Neural progenitor cell (in vitro differentiated cells): ENCODE data around the gene PPP2R3C. TPM values are rescaled to one million over a fixed set of nuclear protein-coding genes. Genes with fewer than 3 reads are reported as not detected.
"Not testable (repeated sequence)": the region's sequence is repeated elsewhere in the genome, so short reads cannot be mapped to it uniquely, and the experiment has no call there.

ENCODE experiments used
- DNase-seq: peaks from one replicate; pipeline ENCODE4 v3.0.0-alpha.2; 2016; ENCODE audit warnings: low spot score
- H2AFZ ChIP-seq: fragments of 200-600 bp; sonication (generic); replicated peaks from 2 replicates; pipeline ENCODE4 v1.6.1; 2016; ENCODE audit warnings: antibody characterized with exemption
- H3F3A ChIP-seq: fragments of 200-600 bp; sonication (generic); 2 replicates; pipeline ENCODE4 v1.6.1; 2016; ENCODE audit warnings: antibody characterized with exemption, low read depth
- H3K27ac ChIP-seq: fragments of 200-600 bp; sonication (generic); 2 replicates; pipeline ENCODE4 v1.5.1; 2016; ENCODE audit warnings: mild to moderate bottlenecking
- H3K27me3 ChIP-seq: fragments of 200-600 bp; sonication (generic); 2 replicates; pipeline ENCODE4 v1.6.1; 2016; ENCODE audit warnings: mild to moderate bottlenecking, moderate library complexity
- H3K36me3 ChIP-seq: fragments of 200-600 bp; sonication (generic); 2 replicates; pipeline ENCODE4 v1.5.1; 2016
- H3K4me1 ChIP-seq: fragments of 200-600 bp; sonication (generic); 2 replicates; pipeline ENCODE4 v1.6.1; 2016; ENCODE audit warnings: mixed run types
- H3K4me2 ChIP-seq: fragments of 200-600 bp; sonication (generic); 2 replicates; pipeline ENCODE4 v1.6.1; 2016
- H3K4me3 ChIP-seq: fragments of 200-600 bp; sonication (generic); 2 replicates; pipeline ENCODE4 v1.5.1; 2016
- H3K79me2 ChIP-seq: fragments of 200-600 bp; sonication (generic); 2 replicates; pipeline ENCODE4 v1.6.1; 2016; ENCODE audit warnings: low read depth
- H3K9ac ChIP-seq: fragments of 200-600 bp; sonication (generic); 2 replicates; pipeline ENCODE4 v1.6.1; 2016
- H3K9me3 ChIP-seq: fragments of 200-600 bp; sonication (generic); 2 replicates; pipeline ENCODE4 v1.5.1; 2016; ENCODE audit warnings: low read depth
- H4K20me1 ChIP-seq: fragments of 200-600 bp; sonication (generic); 2 replicates; pipeline ENCODE4 v1.6.1; 2016; ENCODE audit warnings: low read depth
- H3K27ac Mint-ChIP-seq: 3 replicates; pipeline ENCODE4 v1.8.0; 2021; ENCODE audit warnings: mixed read lengths
- H3K27me3 Mint-ChIP-seq: 2 replicates; pipeline ENCODE4 v1.8.0; 2022; ENCODE audit warnings: low read depth, mild to moderate bottlenecking, inconsistent platforms, moderate library complexity, mixed read lengths; ENCODE audit not compliant: insufficient read depth
- H3K36me3 Mint-ChIP-seq: 3 replicates; pipeline ENCODE4 v1.8.0; 2021; ENCODE audit warnings: mixed read lengths
- H3K4me1 Mint-ChIP-seq: 3 replicates; pipeline ENCODE4 v1.8.0; 2021; ENCODE audit warnings: mixed read lengths
- H3K4me3 Mint-ChIP-seq: 3 replicates; pipeline ENCODE4 v1.8.0; 2021; ENCODE audit warnings: mild to moderate bottlenecking, moderate library complexity, mixed read lengths
- H3K9me3 Mint-ChIP-seq: 3 replicates; pipeline ENCODE4 v1.8.0; 2020; ENCODE audit warnings: mixed read lengths
- CTCF ChIP-seq: fragments of 200-600 bp; sonication (generic); IDR thresholded peaks from 2 replicates; pipeline ENCODE4 v1.5.1; 2017; ENCODE audit warnings: antibody characterized with exemption, mild to moderate bottlenecking
- EZH2 ChIP-seq: fragments of 200-600 bp; sonication (generic); IDR thresholded peaks from 2 replicates; pipeline ENCODE4 v1.6.1; 2017; ENCODE audit warnings: antibody characterized with exemption, mild to moderate bottlenecking, moderate library complexity
- EZH2phosphoT487 ChIP-seq: fragments of 200-600 bp; sonication (generic); IDR thresholded peaks from 2 replicates; pipeline ENCODE4 v1.6.1; 2017; ENCODE audit warnings: antibody characterized with exemption
- total RNA-seq: library from RNA; depleted of rRNA; stranded (reverse); fragments of >200 nt; gene quantifications from 2 replicates; pipeline ENCODE4 v1.2.3, GENCODE V29; 2015; ENCODE audit warnings: low replicate concordance

PPP2R3C gene
- total RNA-seq, 1 donor from 2014 or later: 67.4 TPM

GRCh38 chr14:35073486-35073885, 48.3 kb downstream of the PPP2R3C start:
- Histone ChIP-seq H3K9me3 (no peaks in the 10 kb centered on the region), H3K36me3 (no peaks in the 10 kb centered on the region), H3K4me3 (no peak overlapping the region), H3K79me2 (no peaks in the 10 kb centered on the region), H2AFZ (no peak overlapping the region), H3K9ac (no peak overlapping the region), H4K20me1 (no peaks in the 10 kb centered on the region), H3F3A (no peaks in the 10 kb centered on the region), H3K27me3 (no peaks in the 10 kb centered on the region), H3K27ac (no peak overlapping the region), H3K4me2 (no peak overlapping the region), H3K4me1 (no peaks in the 10 kb centered on the region)
- Mint-ChIP-seq H3K36me3 (peaks cover 29% of the 10 kb centered on the region), H3K4me3 (no peak overlapping the region), H3K9me3 (peaks cover 2% of the 10 kb centered on the region), H3K4me1 (no peaks in the 10 kb centered on the region), H3K27me3 (no peaks in the 10 kb centered on the region), H3K27ac (no peak overlapping the region)
- no peak for DNase-seq
- TF ChIP-seq EZH2: no peak
- no peak for TF ChIP-seq CTCF
- TF ChIP-seq EZH2phosphoT487: no peak

- no peak overlapping the region for H3K4me3 ChIP-seq
- H3K4me2 ChIP-seq: no peak overlapping the region
- H3K27me3 ChIP-seq: no peaks in the 10 kb centered on the region
- no peaks in the 10 kb centered on the region for H3K9me3 ChIP-seq
- H3K4me3 Mint-ChIP-seq: no peak overlapping the region
- no peak overlapping the region for H3K9ac ChIP-seq
- no peak for TF ChIP-seq CTCF
- no peak for TF ChIP-seq EZH2phosphoT487
- no peak for TF ChIP-seq EZH2
- peaks cover 39% of the 10 kb centered on the region for H3K36me3 Mint-ChIP-seq
- no peak for DNase-seq
- H3F3A ChIP-seq: no peaks in the 10 kb centered on the region
- H3K4me1 Mint-ChIP-seq: no peaks in the 10 kb centered on the region
- H3K36me3 ChIP-seq: no peaks in the 10 kb centered on the region
- H4K20me1 ChIP-seq: no peaks in the 10 kb centered on the region
- no peak overlapping the region for H3K27ac Mint-ChIP-seq
- no peaks in the 10 kb centered on the region for H3K79me2 ChIP-seq
- no peak overlapping the region for H2AFZ ChIP-seq
- H3K27me3 Mint-ChIP-seq: no peaks in the 10 kb centered on the region
- H3K4me1 ChIP-seq: no peaks in the 10 kb centered on the region
- H3K9me3 Mint-ChIP-seq: peaks cover 2% of the 10 kb centered on the region
- no peak overlapping the region for H3K27ac ChIP-seq
These were observed 49.6 kb downstream of the PPP2R3C start for GRCh38 chr14:35072226-35072625.

DNA sequence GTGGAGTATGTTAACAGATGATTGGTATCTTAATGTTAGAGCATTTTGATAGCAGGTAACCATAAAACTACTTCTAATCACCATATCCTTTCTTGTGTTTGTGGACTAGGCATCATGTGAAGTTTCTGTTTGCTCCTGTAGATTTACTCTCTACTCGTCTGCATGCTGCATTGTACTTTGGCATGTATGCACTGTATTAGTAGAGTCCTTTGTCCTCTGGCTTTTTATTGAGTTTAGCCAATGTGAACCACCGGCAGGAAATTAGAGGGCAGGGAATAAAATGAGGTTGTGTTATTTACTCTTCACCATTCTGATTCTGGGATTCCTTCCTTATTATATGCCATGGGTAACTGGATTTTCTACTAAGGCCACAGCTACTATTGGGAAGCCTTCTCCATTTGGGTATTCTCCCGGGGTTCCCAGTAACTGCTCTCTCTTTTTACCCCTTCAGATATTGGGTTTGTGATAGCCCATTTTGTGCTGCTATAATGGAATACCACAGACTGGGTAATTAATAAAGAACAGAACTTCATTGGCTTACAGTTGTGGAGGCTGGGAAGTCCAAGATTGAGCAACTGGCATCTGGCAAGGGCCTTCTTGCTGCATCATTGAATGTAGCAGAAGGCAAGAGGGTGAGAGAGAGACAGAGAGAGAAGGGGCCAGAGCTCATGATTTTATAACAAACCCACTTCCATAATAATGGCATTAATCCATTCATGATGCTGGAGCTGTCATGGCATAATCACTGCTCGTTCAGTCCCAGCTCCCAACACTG, 53.4 kb downstream of the PPP2R3C start:
- Histone ChIP-seq H3K9ac (no peak overlapping the region), H2AFZ (no peak overlapping the region), H3K9me3 (no peaks in the 10 kb centered on the region), H3K4me3 (no peak overlapping the region), H3K79me2 (no peaks in the 10 kb centered on the region), H3F3A (no peaks in the 10 kb centered on the region), H4K20me1 (no peaks in the 10 kb centered on the region), H3K36me3 (no peaks in the 10 kb centered on the region), H3K4me1 (no peaks in the 10 kb centered on the region), H3K4me2 (no peak overlapping the region), H3K27me3 (no peaks in the 10 kb centered on the region), H3K27ac (no peak overlapping the region)
- Mint-ChIP-seq H3K27ac (no peak overlapping the region), H3K36me3 (peaks cover 39% of the 10 kb centered on the region), H3K9me3 (peaks cover 4% of the 10 kb centered on the region), H3K4me3 (no peak overlapping the region), H3K4me1 (no peaks in the 10 kb centered on the region), H3K27me3 (no peaks in the 10 kb centered on the region)
- TF ChIP-seq EZH2phosphoT487: no peak
- no peak for TF ChIP-seq CTCF
- no peak for TF ChIP-seq EZH2
- DNase-seq: no peak

- not testable (repeated sequence) for H3K27ac ChIP-seq, H3K27me3 Mint-ChIP-seq, H4K20me1 ChIP-seq, H3K4me3 Mint-ChIP-seq, H3K36me3 ChIP-seq, H3K79me2 ChIP-seq, DNase-seq, H3K4me1 ChIP-seq, H3K9me3 Mint-ChIP-seq, H2AFZ ChIP-seq, H3K27ac Mint-ChIP-seq, H3K9ac ChIP-seq, H3K4me1 Mint-ChIP-seq, H3K4me3 ChIP-seq, H3K27me3 ChIP-seq, H3F3A ChIP-seq, H3K9me3 ChIP-seq, H3K4me2 ChIP-seq
- H3K36me3 Mint-ChIP-seq: peaks cover 24% of the 10 kb centered on the region
These were observed 56.1 kb downstream of the PPP2R3C start for GRCh38 chr14:35065731-35066130.

DNA sequence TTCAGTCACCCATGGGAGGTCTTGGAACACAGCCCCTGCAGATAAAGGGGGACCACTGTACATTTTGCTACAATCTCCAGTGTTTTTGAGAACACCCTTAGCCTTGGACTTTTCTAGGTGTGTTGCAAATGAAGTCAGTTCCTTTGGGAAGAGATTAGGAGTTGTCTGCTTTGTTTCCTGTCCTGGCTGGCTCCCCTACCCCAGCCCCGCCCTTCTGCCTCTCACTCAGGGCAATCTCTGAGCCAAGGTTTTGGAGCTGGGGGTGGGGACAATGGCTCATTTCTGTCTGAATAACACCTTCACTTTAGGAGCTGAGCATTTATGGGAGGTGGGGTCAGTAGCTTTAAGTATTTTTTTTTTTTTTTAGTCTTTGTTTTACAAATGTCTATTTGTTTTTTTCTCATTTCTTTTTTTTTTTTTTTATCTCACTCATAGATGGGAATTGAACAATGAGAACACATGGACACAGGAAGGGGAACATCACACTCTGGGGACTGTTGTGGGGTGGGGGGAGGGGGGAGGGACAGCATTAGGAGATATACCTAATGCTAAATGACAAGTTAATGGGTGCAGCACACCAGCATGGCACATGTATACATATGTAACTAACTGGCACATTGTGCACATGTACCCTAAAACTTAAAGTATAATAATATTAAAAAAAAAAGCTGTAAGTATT, 60.5 kb downstream of the PPP2R3C start:
- H4K20me1 ChIP-seq, H3K4me3 ChIP-seq, H3K27ac Mint-ChIP-seq, H2AFZ ChIP-seq, H3K27me3 ChIP-seq, H3K4me1 ChIP-seq, H3K36me3 Mint-ChIP-seq, H3K9me3 ChIP-seq, H3K4me3 Mint-ChIP-seq, H3K36me3 ChIP-seq, H3K4me1 Mint-ChIP-seq, H3K9ac ChIP-seq, H3K27me3 Mint-ChIP-seq, H3K79me2 ChIP-seq, H3K4me2 ChIP-seq, H3K27ac ChIP-seq, H3K9me3 Mint-ChIP-seq, H3F3A ChIP-seq: not testable (repeated sequence)
- DNase-seq: peak; percentile 4
